GM18508 (cell line): Measurements from ENCODE around the gene SIDT2.

Experiments used
- ATAC-seq: cut with Tn5 transposase; IDR thresholded peaks from one replicate; pipeline ENCODE4 v1.9.1; 2021; ENCODE audit warnings: moderate number of reproducible peaks; ENCODE audit not compliant: insufficient read depth, unreplicated experiment

Gene SIDT2

GRCh38 chr11:117219995-117220394, 41.5 kb downstream of the SIDT2 start:
- no peak for ATAC-seq

DNA sequence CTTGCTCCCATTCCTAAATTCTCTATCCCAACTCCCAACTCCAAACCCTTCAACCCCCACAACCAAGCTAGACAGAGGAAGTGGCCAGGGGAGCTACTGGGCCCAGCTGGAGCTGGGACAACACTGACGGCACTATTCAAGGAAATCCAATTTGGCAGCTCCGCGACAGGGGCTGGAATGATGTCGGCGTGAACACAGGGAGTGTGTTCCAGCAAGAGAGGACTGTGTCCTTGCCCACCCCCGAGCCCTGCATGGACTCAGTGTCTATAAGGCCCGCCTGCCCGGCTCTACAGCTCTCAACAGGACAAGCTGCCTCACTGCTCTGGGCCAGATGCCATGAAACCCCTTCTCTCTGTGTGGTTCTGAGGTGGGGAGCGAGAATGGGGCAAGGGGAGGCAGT, 42.0 kb downstream of the SIDT2 start:
- no peak for ATAC-seq

DNA sequence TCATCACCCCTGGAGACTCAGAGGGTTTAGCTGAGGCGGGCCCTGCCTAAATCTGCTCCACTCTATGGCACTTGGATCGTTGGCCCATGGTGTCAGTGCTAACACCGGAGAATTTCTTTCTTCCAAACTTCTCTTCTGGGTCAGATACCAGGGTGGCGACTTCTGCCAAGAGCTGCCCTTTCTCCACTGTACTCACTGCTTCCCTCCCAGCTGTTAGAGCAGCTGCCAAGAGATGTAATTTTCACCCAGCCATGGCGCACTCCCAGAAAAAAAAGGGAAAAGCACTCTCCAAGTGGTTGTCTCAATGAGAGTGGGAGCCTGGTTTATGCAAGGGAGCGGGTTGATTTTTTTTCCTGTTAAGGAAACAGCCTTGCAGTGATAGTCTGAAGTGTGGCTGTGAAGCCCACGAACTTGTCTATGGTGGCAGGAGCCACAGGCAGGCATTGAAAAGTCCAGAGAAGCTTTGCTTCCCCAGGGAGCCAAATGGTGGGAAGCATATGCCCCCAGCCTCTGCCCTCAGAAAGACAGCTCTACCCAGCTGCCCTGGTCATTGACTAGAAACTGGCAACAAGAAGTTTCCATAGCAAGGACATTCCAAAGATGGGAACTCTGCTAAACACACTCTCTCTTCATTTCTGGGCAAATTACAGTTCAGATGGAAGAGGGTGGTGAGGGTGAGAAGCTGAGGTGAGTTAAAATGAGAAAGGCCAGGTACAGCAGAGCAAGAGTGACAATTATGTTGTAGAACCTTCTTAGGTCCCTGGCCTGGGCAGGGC, 42.6 kb downstream of the SIDT2 start:
- ATAC-seq = no peak

DNA sequence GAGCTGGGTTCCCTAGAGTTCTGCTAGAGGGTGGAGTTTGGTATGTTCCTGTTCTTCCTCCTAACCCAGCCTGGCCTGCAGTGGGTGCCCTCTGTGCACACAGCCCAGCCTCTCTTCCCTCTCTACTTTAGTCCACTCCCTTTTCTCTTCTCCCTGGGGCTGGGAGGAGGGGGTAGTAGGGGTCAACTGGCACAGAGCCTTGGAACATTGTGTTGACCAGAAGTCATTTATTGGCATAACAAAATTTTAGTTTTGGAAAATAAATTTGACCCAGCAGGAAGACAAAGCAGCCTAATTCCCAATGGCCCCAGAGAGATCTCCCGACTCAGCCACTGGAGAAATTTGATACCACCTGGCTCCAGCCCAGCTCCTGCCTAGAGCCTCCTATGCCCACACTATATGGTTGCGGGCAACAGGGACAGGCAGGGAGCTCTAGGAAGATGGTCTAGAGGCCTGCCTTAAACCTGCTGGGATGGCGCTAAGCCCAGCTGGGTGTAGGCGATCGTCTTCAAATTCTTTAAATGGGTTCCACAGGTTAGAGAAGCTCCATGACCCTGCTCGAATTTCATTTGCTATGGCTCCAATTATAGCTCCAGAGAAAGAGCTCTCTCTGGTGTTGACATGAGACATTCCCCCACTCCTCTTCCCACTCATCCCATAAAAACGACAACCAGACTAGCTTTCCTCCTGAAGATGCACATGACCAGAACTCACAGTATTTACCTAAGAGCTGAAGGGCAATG, 43.4 kb downstream of the SIDT2 start:
- no peak for ATAC-seq

GRCh38 chr11:117222991-117223740, 44.6 kb downstream of the SIDT2 start:
- no peak for ATAC-seq

- ATAC-seq = no peak
Measured at GRCh38 chr11:117223741-117224689, 45.5 kb downstream of the SIDT2 start.

GRCh38 chr11:117225553-117226170, 47.1 kb downstream of the SIDT2 start:
- ATAC-seq = no peak

GRCh38 chr11:117226388-117227385, 48.1 kb downstream of the SIDT2 start:
- no peak for ATAC-seq

DNA sequence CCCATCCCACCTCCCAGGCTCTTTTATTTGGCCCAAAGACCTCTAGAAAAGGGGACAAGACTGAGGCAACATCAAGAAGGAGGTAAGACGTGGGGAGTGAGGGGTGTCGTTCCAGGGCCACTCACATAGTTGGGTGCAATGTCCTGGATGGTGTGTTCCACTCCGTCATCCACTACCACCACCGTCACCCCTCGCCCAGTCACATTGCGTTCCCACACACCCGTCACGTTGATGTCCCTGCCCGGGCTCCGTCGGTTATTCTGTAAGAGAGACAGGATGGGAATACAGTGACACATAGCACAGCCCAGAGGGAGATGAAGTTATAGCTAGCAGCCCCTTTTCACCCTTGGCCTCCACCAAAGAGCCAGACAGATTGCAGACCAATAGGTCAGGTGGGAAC, 49.5 kb downstream of the SIDT2 start:
- no peak for ATAC-seq

DNA sequence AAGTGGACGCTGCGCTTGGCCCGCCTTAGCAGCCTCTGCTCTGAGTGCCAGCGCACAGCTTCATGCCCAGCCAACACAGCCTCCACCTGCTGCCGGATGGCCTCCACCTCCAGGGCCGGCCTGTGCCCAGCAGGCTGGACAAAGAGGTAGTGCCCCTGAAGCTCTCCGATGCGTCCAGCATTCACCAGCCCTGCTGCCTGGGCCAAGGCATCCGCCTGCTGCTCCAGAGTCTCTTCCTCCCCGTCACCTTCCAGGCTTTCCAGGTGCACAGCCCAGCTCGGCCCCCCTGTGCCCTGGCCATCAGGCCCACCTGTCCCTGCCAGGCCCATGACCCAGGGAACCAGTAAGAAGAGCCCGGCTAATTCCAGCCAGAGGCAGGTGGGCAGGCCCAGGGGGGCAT, 50.9 kb downstream of the SIDT2 start:
- ATAC-seq = no peak

- ATAC-seq = no peak
Measured at GRCh38 chr11:117229931-117230285, 51.4 kb downstream of the SIDT2 start.

DNA sequence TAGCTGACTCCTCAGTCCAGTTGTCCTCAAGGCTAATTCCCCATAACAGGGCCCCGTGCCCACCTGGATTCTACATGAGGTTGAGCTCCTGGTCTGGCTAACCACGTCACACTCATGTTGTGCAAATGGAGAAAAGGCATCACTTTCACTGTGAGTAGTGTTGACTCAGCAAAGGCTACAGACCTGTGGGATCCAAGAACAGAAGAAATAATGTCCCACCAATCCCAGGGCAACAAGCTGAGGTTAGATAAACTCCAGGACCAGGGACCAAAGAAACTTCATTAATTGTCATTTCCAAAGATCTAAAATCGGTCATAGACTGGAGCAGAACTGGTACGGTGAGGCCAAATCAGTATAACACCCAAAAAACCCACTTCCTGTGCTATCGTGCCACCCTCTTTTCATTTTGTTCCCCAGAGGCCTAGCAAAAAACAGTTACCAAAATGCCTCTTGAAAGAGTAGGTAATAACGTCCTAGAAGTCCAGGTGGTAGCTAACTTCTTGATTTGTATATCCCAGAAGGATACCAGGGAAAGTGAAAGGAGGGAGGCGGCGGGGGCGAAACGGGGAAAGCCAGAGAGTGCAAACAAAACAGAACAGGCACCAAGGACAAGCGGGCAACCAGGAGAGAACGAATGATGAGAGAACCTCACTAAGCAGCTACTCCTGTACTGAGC, 51.9 kb downstream of the SIDT2 start:
- ATAC-seq = peak; percentile 31

GRCh38 chr11:117230999-117231841, 52.7 kb downstream of the SIDT2 start:
- no peak for ATAC-seq

- no peak for ATAC-seq
Measured at GRCh38 chr11:117231842-117232091, 53.2 kb downstream of the SIDT2 start, which contains the start of gene PCSK7. Gene PCSK7 (minus strand): TSS chr11:117232073. CDS start chr11:117229844, 2,229 bp downstream.

DNA sequence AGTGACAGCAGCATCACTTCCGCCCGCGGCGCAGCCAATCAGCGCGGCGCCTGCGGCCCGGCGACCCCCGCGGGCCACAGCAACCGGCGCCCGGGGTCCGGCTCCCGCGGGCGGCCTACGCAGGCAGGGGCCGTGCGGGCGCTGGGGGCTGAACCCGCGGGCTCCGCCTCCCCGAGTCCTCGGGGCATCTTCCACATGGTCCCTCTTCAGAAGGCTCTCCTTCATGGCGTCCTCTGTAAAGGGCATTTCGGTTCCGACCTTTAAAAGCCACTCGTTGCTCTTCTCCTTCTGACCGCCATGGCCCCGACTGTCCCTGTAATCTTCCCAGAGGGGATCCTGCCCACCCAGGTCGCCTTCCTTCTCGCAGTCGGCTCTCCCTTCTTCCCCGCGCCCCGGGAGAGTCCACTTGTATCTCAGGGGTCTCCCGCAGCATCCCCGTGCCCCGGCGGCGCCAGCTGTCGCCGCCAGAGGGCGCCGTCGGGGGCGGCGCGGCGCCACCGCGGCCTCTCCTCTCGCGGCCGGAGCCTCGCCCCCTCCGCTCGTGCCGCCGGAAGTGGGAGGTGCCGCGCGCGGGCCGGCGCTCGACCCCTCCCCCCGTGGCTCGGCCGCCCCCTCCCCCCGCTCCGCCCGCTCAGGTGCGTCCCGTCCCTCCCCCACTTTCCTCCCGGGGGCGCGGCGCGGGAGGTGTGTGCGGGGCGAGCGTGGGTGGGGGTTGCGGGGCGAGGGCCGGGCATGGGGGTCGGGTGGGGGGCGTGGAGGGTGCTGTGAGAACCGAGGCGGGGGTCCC, 53.7 kb downstream of the SIDT2 start, which contains the start of gene RNF214:
Gene RNF214, plus strand, starts transcription at position 580 of the 787 bp plus-strand sequence. CDS start 1,602 bp downstream, outside the sequence.
- ATAC-seq = no peak

DNA sequence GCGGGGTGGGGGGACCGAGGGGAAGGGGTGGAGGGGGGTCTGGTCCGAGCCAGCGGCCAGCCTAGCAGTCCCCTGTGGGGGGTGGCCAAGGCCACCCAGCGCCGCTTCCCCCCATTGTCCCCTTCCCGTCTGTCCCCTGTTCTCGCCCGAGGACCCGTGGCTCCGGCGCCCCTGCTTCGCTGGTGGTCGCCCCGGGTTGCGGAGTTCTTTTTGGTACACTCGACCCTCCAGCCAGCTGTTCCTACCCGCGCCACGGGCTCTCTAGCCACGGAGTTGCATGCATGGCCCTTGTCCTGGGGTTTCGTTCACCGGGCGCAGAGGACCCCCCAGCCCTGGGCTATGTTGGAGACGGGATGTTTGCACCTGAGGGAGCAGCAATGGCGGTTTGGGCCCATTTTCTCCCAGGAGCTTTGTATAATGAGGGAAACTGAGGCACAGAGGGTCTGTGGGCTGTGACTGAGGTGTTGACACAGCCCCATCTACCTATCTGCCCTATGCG, 54.4 kb downstream of the SIDT2 start:
- no peak for ATAC-seq
